ENCODE results near the gene SIM2. TPM values are rescaled to one million over a fixed set of nuclear protein-coding genes. Genes with fewer than 3 reads are reported as not detected.
A peak's percentile ranks its signal among the peaks of the same experiment; 100 is the strongest.

The SIM2 gene
- total and polyA plus RNA-seq, 9 donors = 4.7 to 13.3 (median 11.6) TPM

DNA sequence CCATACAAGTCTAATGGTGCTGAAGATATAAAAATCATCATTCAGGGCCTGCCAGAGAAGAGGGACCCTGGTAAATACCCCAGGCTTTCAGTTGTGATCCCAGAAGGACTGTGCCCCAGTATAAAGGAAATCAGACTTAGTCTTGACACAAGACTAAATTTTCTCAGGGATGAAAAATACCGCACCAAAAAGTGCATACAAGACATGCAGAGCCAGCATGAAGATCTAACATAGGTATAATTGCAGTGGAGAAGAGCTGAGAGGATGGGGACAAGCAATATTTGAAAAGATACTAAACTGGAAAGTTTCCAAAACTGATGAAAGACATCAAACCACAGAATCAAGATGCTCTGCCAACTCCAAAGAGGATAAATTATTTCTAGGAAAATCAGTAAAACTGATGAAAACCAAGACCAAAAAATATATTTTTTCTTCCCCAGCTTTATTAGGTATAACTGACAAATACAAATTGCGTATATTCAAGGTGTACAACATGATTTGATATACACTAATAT lies 17.7 kb upstream of the SIM2 start:
- no CpG with 5 or more reads among the region's 2 CpGs for WGBS (ENCODE audit: insufficient coverage)
- no peak for DNase-seq
- peaks cover 6% of the 10 kb centered on the region for H3K4me1 ChIP-seq (ENCODE audit: control insufficient read depth, insufficient read depth, low read length)
- H3K36me3 ChIP-seq (ENCODE audit: control insufficient read depth, insufficient read depth, low read length) = no peaks in the 10 kb centered on the region
- peaks cover 12% of the 10 kb centered on the region for H3K27me3 ChIP-seq (ENCODE audit: control insufficient read depth, insufficient read depth, low read length)
- peaks cover 15% of the 10 kb centered on the region for H3K9me3 ChIP-seq (replicated peaks; ENCODE audit: control insufficient read depth, low read depth, low read length)
- no peak overlapping the region for H3K4me3 ChIP-seq (ENCODE audit: low read length)
- H3K27ac ChIP-seq (ENCODE audit: low read length) = no peak overlapping the region

GRCh38 chr21:36684957-36685714 lies 13.8 kb upstream of the SIM2 start:
- no peak for DNase-seq
- H3K4me1 ChIP-seq (ENCODE audit: control insufficient read depth, insufficient read depth, low read length) = peaks cover 11% of the 10 kb centered on the region
- H3K9me3 ChIP-seq (replicated peaks; ENCODE audit: control insufficient read depth, low read depth, low read length) = peaks cover 15% of the 10 kb centered on the region
- no CpG with 5 or more reads among the region's 2 CpGs for WGBS (ENCODE audit: insufficient coverage)
- no peak overlapping the region for H3K4me3 ChIP-seq (ENCODE audit: low read length)
- no peaks in the 10 kb centered on the region for H3K36me3 ChIP-seq (ENCODE audit: control insufficient read depth, insufficient read depth, low read length)
- H3K27me3 ChIP-seq (ENCODE audit: control insufficient read depth, insufficient read depth, low read length) = peaks cover 27% of the 10 kb centered on the region
- H3K27ac ChIP-seq (ENCODE audit: low read length) = no peak overlapping the region

GRCh38 chr21:36686955-36687354 lies 12.0 kb upstream of the SIM2 start:
- H3K36me3 ChIP-seq (ENCODE audit: control insufficient read depth, insufficient read depth, low read length) = no peaks in the 10 kb centered on the region
- H3K9me3 ChIP-seq (replicated peaks; ENCODE audit: control insufficient read depth, low read depth, low read length) = no peaks in the 10 kb centered on the region
- H3K27ac ChIP-seq (ENCODE audit: low read length) = no peak overlapping the region
- no peak for DNase-seq
- peaks cover 42% of the 10 kb centered on the region for H3K27me3 ChIP-seq (ENCODE audit: control insufficient read depth, insufficient read depth, low read length)
- 71% methylated on average over 1 of the region's 6 CpGs for WGBS (ENCODE audit: insufficient coverage)
- H3K4me3 ChIP-seq (ENCODE audit: low read length) = no peak overlapping the region
- peaks cover 11% of the 10 kb centered on the region for H3K4me1 ChIP-seq (ENCODE audit: control insufficient read depth, insufficient read depth, low read length)

GRCh38 chr21:36688324-36688723 lies 10.6 kb upstream of the SIM2 start:
- no peaks in the 10 kb centered on the region for H3K9me3 ChIP-seq (replicated peaks; ENCODE audit: control insufficient read depth, low read depth, low read length)
- no peaks in the 10 kb centered on the region for H3K36me3 ChIP-seq (ENCODE audit: control insufficient read depth, insufficient read depth, low read length)
- H3K27me3 ChIP-seq (ENCODE audit: control insufficient read depth, insufficient read depth, low read length) = peaks cover 51% of the 10 kb centered on the region
- peak overlapping the region; percentile 6 for H3K27ac ChIP-seq (ENCODE audit: low read length)
- H3K4me1 ChIP-seq (ENCODE audit: control insufficient read depth, insufficient read depth, low read length) = peaks cover 17% of the 10 kb centered on the region
- H3K4me3 ChIP-seq (ENCODE audit: low read length) = no peak overlapping the region
- no peak for DNase-seq
- 66% methylated on average over 4 of the region's 6 CpGs for WGBS (ENCODE audit: insufficient coverage)

GRCh38 chr21:36689324-36689723 lies 9.6 kb upstream of the SIM2 start:
- WGBS (ENCODE audit: insufficient coverage) = 68% methylated on average over 6 of the region's 7 CpGs
- DNase-seq = no peak
- H3K27me3 ChIP-seq (ENCODE audit: control insufficient read depth, insufficient read depth, low read length) = peaks cover 60% of the 10 kb centered on the region

GRCh38 chr21:36690628-36691554 lies 8.0 kb upstream of the SIM2 start:
- no peaks in the 10 kb centered on the region for H3K36me3 ChIP-seq (ENCODE audit: control insufficient read depth, insufficient read depth, low read length)
- DNase-seq = no peak
- no peak overlapping the region for H3K27ac ChIP-seq (ENCODE audit: low read length)
- H3K4me1 ChIP-seq (ENCODE audit: control insufficient read depth, insufficient read depth, low read length) = peaks cover 14% of the 10 kb centered on the region
- no peak overlapping the region for H3K4me3 ChIP-seq (ENCODE audit: low read length)
- no CpG with 5 or more reads among the region's 12 CpGs for WGBS (ENCODE audit: insufficient coverage)
- H3K9me3 ChIP-seq (replicated peaks; ENCODE audit: control insufficient read depth, low read depth, low read length) = no peaks in the 10 kb centered on the region
- peaks cover 73% of the 10 kb centered on the region for H3K27me3 ChIP-seq (ENCODE audit: control insufficient read depth, insufficient read depth, low read length)

More at GRCh38 chr21:36689324-36689723, 9.6 kb upstream of the SIM2 start:
- H3K9me3 ChIP-seq (replicated peaks; ENCODE audit: control insufficient read depth, low read depth, low read length) = no peaks in the 10 kb centered on the region
- H3K36me3 ChIP-seq (ENCODE audit: control insufficient read depth, insufficient read depth, low read length) = no peaks in the 10 kb centered on the region
- H3K27ac ChIP-seq (ENCODE audit: low read length) = no peak overlapping the region
- H3K4me1 ChIP-seq (ENCODE audit: control insufficient read depth, insufficient read depth, low read length) = peaks cover 18% of the 10 kb centered on the region
- no peak overlapping the region for H3K4me3 ChIP-seq (ENCODE audit: low read length)

GRCh38 chr21:36691555-36692041 lies 7.3 kb upstream of the SIM2 start:
- Histone ChIP-seq H3K27me3 (ENCODE audit: control insufficient read depth, insufficient read depth, low read length) (peaks cover 80% of the 10 kb centered on the region), H3K9me3 (replicated peaks; ENCODE audit: control insufficient read depth, low read depth, low read length) (no peaks in the 10 kb centered on the region), H3K4me3 (ENCODE audit: low read length) (no peak overlapping the region), H3K36me3 (ENCODE audit: control insufficient read depth, insufficient read depth, low read length) (no peaks in the 10 kb centered on the region), H3K4me1 (ENCODE audit: control insufficient read depth, insufficient read depth, low read length) (peaks cover 16% of the 10 kb centered on the region), H3K27ac (ENCODE audit: low read length) (no peak overlapping the region)
- WGBS (ENCODE audit: insufficient coverage) = 17% methylated on average over 14 of the region's 18 CpGs
- DNase-seq = no peak

- H3K4me3 ChIP-seq (ENCODE audit: low read length) = no peak overlapping the region
- no peaks in the 10 kb centered on the region for H3K36me3 ChIP-seq (ENCODE audit: control insufficient read depth, insufficient read depth, low read length)
- 15% methylated on average over 26 of the region's 34 CpGs for WGBS (ENCODE audit: insufficient coverage)
- H3K27me3 ChIP-seq (ENCODE audit: control insufficient read depth, insufficient read depth, low read length) = peaks cover 87% of the 10 kb centered on the region
- H3K27ac ChIP-seq (ENCODE audit: low read length) = no peak overlapping the region
- peaks cover 21% of the 10 kb centered on the region for H3K4me1 ChIP-seq (ENCODE audit: control insufficient read depth, insufficient read depth, low read length)
- no peak for DNase-seq
- H3K9me3 ChIP-seq (replicated peaks; ENCODE audit: control insufficient read depth, low read depth, low read length) = peaks cover 3% of the 10 kb centered on the region
Measured at GRCh38 chr21:36692114-36692834, 6.6 kb upstream of the SIM2 start.

GRCh38 chr21:36692835-36693488 lies 6.0 kb upstream of the SIM2 start:
- no peaks in the 10 kb centered on the region for H3K36me3 ChIP-seq (ENCODE audit: control insufficient read depth, insufficient read depth, low read length)
- no peak overlapping the region for H3K27ac ChIP-seq (ENCODE audit: low read length)
- peaks cover 22% of the 10 kb centered on the region for H3K4me1 ChIP-seq (ENCODE audit: control insufficient read depth, insufficient read depth, low read length)
- H3K4me3 ChIP-seq (ENCODE audit: low read length) = no peak overlapping the region
- DNase-seq = no peak
- peaks cover 3% of the 10 kb centered on the region for H3K9me3 ChIP-seq (replicated peaks; ENCODE audit: control insufficient read depth, low read depth, low read length)
- peaks cover 89% of the 10 kb centered on the region for H3K27me3 ChIP-seq (ENCODE audit: control insufficient read depth, insufficient read depth, low read length)
- 5% methylated on average over 44 of the region's 57 CpGs for WGBS (ENCODE audit: insufficient coverage)
